ENCODE data around the gene NAB1. TPM values are rescaled to one million over a fixed set of nuclear protein-coding genes. Genes with fewer than 3 reads are reported as not detected.

NAB1 gene
- total RNA-seq, 1 experiment from 2014 or later = 36.9 TPM

GRCh38 chr2:190684931-190685330, 36.0 kb downstream of the NAB1 start:
- H4K8ac ChIP-seq (replicated peaks; ENCODE audit: insufficient read length, low read depth, low read length) = no peak overlapping the region
- no peak overlapping the region for H2BK120ac ChIP-seq (ENCODE audit: low read depth, low read length, poor library complexity, severe bottlenecking)
- H3K4me1 ChIP-seq (ENCODE audit: insufficient read depth, low read length) = peaks cover 2% of the 10 kb centered on the region; the same call in 1 of the 2 replicates
- Mint-ChIP-seq H3K4me3 (no peak overlapping the region), H3K27ac (no peak overlapping the region; a peak in 1 of 7 replicates), H3K9me3 (no peaks in the 10 kb centered on the region), H3K36me3 (ENCODE audit: insufficient read depth in 1 of 3, low read depth in 3 of 3) (peaks cover 0 to 18% (median 4%) of the 10 kb centered on the region in 3 experiments; a peak in 2 of 7 replicates), H3K4me1 (peaks cover 17 to 19% of the 10 kb centered on the region in 2 experiments), H3K27me3 (ENCODE audit: low read depth) (no peaks in the 10 kb centered on the region)
- H3K79me2 ChIP-seq (ENCODE audit: insufficient read depth, low read length) = no peaks in the 10 kb centered on the region
- H2AK5ac ChIP-seq (ENCODE audit: insufficient read length, low read length) = no peak overlapping the region
- no peaks in the 10 kb centered on the region for H3K23me2 ChIP-seq (ENCODE audit: insufficient read length, low read depth, low read length, poor library complexity, severe bottlenecking)
- H3K4me2 ChIP-seq (ENCODE audit: insufficient read depth, insufficient read length, low read length) = no peak overlapping the region
- H3K23ac ChIP-seq (ENCODE audit: insufficient read length, low read depth, low read length) = no peak overlapping the region
- no peak overlapping the region for H2BK12ac ChIP-seq (ENCODE audit: insufficient read length, low read depth, low read length)
- H4K20me1 ChIP-seq (ENCODE audit: control insufficient read depth, insufficient read depth, insufficient read length) = no peaks in the 10 kb centered on the region
- no peak overlapping the region for H3K4ac ChIP-seq (ENCODE audit: low read depth, low read length)
- no peak overlapping the region for H4K5ac ChIP-seq (ENCODE audit: insufficient read length, low read depth, low read length)
- H3K9me3 ChIP-seq (ENCODE audit: control insufficient read depth, low read depth, low read length) = no peaks in the 10 kb centered on the region
- no peak overlapping the region for H4K91ac ChIP-seq (ENCODE audit: insufficient read length, low read depth, low read length)
- DNase-seq = no peak
- no peak overlapping the region for H2BK5ac ChIP-seq (ENCODE audit: insufficient read length, low read length)
- TF ChIP-seq CTCF (conservative IDR thresholded peaks at IDR 0.05) = no peak
- WGBS (ENCODE audit: extremely low coverage, insufficient read length, low lambda C conversion rate) = no CpG with 5 or more reads among the region's 2 CpGs
- H3K27me3 ChIP-seq (ENCODE audit: insufficient read depth, low read length) = no peaks in the 10 kb centered on the region
- H2BK20ac ChIP-seq (ENCODE audit: low read depth, low read length, poor library complexity, severe bottlenecking) = no peak overlapping the region
- H3T11ph ChIP-seq (ENCODE audit: low read length) = no peak overlapping the region
- no peak overlapping the region for H3K56ac ChIP-seq (ENCODE audit: insufficient read length, low read depth, low read length)
- no peak overlapping the region for H2BK15ac ChIP-seq (ENCODE audit: low read depth, low read length)
- H3K9ac ChIP-seq (ENCODE audit: extremely low read depth, insufficient read length, low read length) = no peak overlapping the region
- no peak overlapping the region for H3K14ac ChIP-seq (ENCODE audit: insufficient read depth, low read length)
- no peak overlapping the region for H3K27ac ChIP-seq (ENCODE audit: insufficient read length, low read depth, low read length)
- no peaks in the 10 kb centered on the region for H3K79me1 ChIP-seq (ENCODE audit: insufficient read depth, low read depth, low read length, poor library complexity, severe bottlenecking)
- no peak overlapping the region for H3K18ac ChIP-seq (ENCODE audit: insufficient read length, low read depth, low read length)
- H2AFZ ChIP-seq (ENCODE audit: low read length) = no peak overlapping the region
